K562 (cell line): Measurements from ENCODE around the gene TARS2. TPM values are rescaled to one million over a fixed set of nuclear protein-coding genes. Genes with fewer than 3 reads are reported as not detected.

ENCODE experiments used
- ATF7 ChIP-seq: fragments of 450-650 bp; IDR thresholded peaks from 2 replicates; pipeline ENCODE4 v1.7.1; 2014; ENCODE audit warnings: mild to moderate bottlenecking, moderate library complexity
- CBX8 ChIP-seq: fragments of 200-600 bp; sonication (generic); IDR thresholded peaks from 2 replicates; pipeline ENCODE4 v1.6.1; 2012; ENCODE audit warnings: borderline replicate concordance, mixed run types, low read depth, mild to moderate bottlenecking, moderate library complexity, mixed read lengths, low read length, control low read depth, inconsistent platforms; ENCODE audit not compliant: poor library complexity, severe bottlenecking; ENCODE audit errors: extremely low read depth
- KDM4B ChIP-seq, 2 experiments: fragments of 450-650 bp in 1 of 2; sonication (generic) in 1 of 2; IDR thresholded peaks; 2 replicates each; pipeline ENCODE4 v1.6.1; 2016 to 2017; ENCODE audit warnings: borderline replicate concordance in 2 of 2, antibody characterized with exemption in 1 of 2, low read depth in 1 of 2, mild to moderate bottlenecking in 1 of 2
- NFRKB ChIP-seq: fragments of 450-650 bp; IDR thresholded peaks from 2 replicates; pipeline ENCODE4 v1.6.1; 2016; ENCODE audit warnings: low read depth
- PHF8 ChIP-seq: fragments of 200-600 bp; sonication (generic); IDR thresholded peaks from 2 replicates; pipeline ENCODE4 v1.6.1; 2012; ENCODE audit warnings: mixed run types, mild to moderate bottlenecking, inconsistent platforms, low read length, moderate library complexity, borderline replicate concordance
- POLR2G ChIP-seq: fragments of 200-400 bp; formaldehyde crosslinking; IDR thresholded peaks from 2 replicates; pipeline ENCODE4 v1.6.1; 2017; ENCODE audit warnings: low read depth, mild to moderate bottlenecking, antibody characterized with exemption, low read length, moderate library complexity
- RCOR1 ChIP-seq, 2 experiments: IDR thresholded peaks; 2 replicates each; pipeline ENCODE4 v1.6.1; 2012; ENCODE audit warnings: low read depth in 2 of 2, low read length in 2 of 2, borderline replicate concordance in 1 of 2, improper control_type of control experiment in 1 of 2
- SMARCC2 ChIP-seq: fragments of 450-650 bp; IDR thresholded peaks from 2 replicates; pipeline ENCODE4 v1.6.1; 2017; ENCODE audit warnings: antibody characterized with exemption, moderate library complexity, mild to moderate bottlenecking, low read depth
- TAF1 ChIP-seq: IDR thresholded peaks from 2 replicates; pipeline ENCODE4 v1.6.1; 2011; ENCODE audit warnings: mild to moderate bottlenecking, low read length, moderate library complexity; ENCODE audit not compliant: insufficient read depth, control insufficient read depth, severe bottlenecking; ENCODE audit errors: extremely low read depth
- ZNF3 ChIP-seq: fragments of 250-450 bp; sonication (Bioruptor Pico); IDR thresholded peaks from 2 replicates; pipeline ENCODE4 v1.5.0; 2021; ENCODE audit warnings: mild to moderate bottlenecking, moderate library complexity
- ZNF551 ChIP-seq: fragments of 250-450 bp; sonication (Bioruptor Pico); IDR thresholded peaks from 2 replicates; pipeline ENCODE4 v1.5.0; 2021; ENCODE audit warnings: mild to moderate bottlenecking, moderate library complexity
- polyA plus RNA-seq, 8 experiments: library from polyadenylated mRNA; depleted of rRNA in 4 of 8; stranded (reverse) in 5 of 8; unstranded in 3 of 8; fragments of >200 nt; fragmentation: Nextera tagmentation in 2 of 8; fragmentation: Illumina TruSeq in 1 of 8; extraction: Ambion mirVana in 2 of 8; extraction: Trizol in 1 of 8; gene quantifications; 2 replicates each; pipeline versions ENCODE4 v1.2.1 to v1.2.3, GENCODE V29; 2011 to 2014; ENCODE audit warnings: inconsistent platforms in 1 of 8, missing spikeins in 1 of 8
- total RNA-seq, 7 experiments: library from RNA; depleted of rRNA in 6 of 7; stranded (reverse); fragments of >200 nt in 6 of 7; fragmentation: Illumina TruSeq in 2 of 7; extraction: Trizol in 2 of 7; gene quantifications; 2 replicates each; pipeline versions ENCODE4 v1.2.1 to v1.2.3, GENCODE V29; 2011 to 2021; ENCODE audit warnings: low replicate concordance in 1 of 7
- TF ChIP-seq, protein P1 (sequence below), 2 experiments: fragments of 450-650 bp in 1 of 2; sonication (generic) in 1 of 2; formaldehyde crosslinking in 1 of 2; IDR thresholded peaks; 2 replicates each; pipeline versions ENCODE4 v1.7.1 to v1.9.0; 2016 to 2022; ENCODE audit warnings: inconsistent platforms in 1 of 2, mild to moderate bottlenecking in 1 of 2, missing genetic modification reagents in 1 of 2
- TF ChIP-seq, protein P2 (sequence below): sonication (generic); IDR thresholded peaks from 2 replicates; pipeline ENCODE4 v1.6.1; 2016

The TARS2 gene
- total and polyA plus RNA-seq, 9 of the 15 experiments (the other 6 are each of a cell fraction or from before 2014, with no cell fraction given) = 17.0 to 64.2 (median 39.4) TPM

DNA sequence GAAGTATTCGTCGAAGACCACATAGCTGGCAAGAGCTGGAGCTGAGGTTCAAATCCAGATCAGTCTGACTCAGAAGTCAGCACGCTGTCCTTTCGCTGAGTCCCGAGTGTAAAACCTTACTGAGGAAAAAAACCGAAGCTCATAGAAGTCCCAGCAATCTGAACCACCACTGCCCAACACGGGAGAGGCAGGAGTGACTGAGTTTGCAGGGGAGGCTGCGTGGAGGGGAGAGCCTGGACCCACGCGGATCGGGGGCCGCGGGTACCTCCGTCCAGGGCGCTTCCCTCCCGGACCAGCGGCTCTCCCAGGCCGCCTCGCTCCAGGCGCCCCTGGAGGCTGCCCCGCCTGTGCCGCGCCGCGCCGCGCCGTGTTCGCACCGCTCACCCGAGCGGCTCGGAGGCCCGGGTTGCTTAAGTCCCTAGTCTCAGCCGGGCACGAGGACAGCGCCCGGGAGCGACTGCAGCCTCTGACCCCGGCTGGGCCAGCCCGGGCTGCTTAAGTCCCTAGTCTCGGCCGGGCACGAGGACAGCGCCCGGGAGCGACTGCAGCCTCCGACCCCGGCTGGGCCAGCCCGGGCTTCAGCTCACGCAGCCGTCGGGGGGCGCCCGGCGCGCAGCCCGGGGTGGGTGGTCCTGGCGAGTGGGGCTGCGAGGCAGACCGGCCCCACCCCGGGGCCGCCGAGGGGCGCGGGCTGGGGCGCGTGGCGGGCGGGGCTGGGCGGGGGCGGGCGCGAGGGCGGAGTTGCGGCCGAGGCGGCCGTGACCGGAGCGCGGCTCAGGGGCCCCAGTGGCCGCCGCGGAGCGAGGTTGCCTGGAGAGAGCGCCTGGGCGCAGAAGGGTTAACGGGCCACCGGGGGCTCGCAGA is 61.6 kb downstream of the TARS2 start, which contains the start of gene ADAMTSL4 (continued):
- TF ChIP-seq, protein P1, sequence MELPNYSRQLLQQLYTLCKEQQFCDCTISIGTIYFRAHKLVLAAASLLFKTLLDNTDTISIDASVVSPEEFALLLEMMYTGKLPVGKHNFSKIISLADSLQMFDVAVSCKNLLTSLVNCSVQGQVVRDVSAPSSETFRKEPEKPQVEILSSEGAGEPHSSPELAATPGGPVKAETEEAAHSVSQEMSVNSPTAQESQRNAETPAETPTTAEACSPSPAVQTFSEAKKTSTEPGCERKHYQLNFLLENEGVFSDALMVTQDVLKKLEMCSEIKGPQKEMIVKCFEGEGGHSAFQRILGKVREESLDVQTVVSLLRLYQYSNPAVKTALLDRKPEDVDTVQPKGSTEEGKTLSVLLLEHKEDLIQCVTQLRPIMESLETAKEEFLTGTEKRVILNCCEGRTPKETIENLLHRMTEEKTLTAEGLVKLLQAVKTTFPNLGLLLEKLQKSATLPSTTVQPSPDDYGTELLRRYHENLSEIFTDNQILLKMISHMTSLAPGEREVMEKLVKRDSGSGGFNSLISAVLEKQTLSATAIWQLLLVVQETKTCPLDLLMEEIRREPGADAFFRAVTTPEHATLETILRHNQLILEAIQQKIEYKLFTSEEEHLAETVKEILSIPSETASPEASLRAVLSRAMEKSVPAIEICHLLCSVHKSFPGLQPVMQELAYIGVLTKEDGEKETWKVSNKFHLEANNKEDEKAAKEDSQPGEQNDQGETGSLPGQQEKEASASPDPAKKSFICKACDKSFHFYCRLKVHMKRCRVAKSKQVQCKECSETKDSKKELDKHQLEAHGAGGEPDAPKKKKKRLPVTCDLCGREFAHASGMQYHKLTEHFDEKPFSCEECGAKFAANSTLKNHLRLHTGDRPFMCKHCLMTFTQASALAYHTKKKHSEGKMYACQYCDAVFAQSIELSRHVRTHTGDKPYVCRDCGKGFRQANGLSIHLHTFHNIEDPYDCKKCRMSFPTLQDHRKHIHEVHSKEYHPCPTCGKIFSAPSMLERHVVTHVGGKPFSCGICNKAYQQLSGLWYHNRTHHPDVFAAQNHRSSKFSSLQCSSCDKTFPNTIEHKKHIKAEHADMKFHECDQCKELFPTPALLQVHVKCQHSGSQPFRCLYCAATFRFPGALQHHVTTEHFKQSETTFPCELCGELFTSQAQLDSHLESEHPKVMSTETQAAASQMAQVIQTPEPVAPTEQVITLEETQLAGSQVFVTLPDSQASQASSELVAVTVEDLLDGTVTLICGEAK (IDR thresholded peaks at IDR 0.05) = no peak
- TF ChIP-seq, protein P1 (CRISPR knock-in tag; IDR thresholded peaks at IDR 0.05) = 0 out of 2 replicates have a peak, but pooled peaks have one; percentile 18
- no peak for TF ChIP-seq CBX8
- TF ChIP-seq PHF8 = peak; percentile 74; the same call in 1 of the 2 replicates
- TF ChIP-seq, protein P2, sequence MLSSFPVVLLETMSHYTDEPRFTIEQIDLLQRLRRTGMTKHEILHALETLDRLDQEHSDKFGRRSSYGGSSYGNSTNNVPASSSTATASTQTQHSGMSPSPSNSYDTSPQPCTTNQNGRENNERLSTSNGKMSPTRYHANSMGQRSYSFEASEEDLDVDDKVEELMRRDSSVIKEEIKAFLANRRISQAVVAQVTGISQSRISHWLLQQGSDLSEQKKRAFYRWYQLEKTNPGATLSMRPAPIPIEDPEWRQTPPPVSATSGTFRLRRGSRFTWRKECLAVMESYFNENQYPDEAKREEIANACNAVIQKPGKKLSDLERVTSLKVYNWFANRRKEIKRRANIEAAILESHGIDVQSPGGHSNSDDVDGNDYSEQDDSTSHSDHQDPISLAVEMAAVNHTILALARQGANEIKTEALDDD = no peak
- TF ChIP-seq ZNF3 (CRISPR knock-in tag) = no peak
- peak; percentile 71 for TF ChIP-seq TAF1
- TF ChIP-seq POLR2G = peak; percentile 90
- 0 out of 2 replicates have a peak, but pooled peaks have one; percentile 14 for TF ChIP-seq NFRKB
- TF ChIP-seq RCOR1 (IDR thresholded peaks at IDR 0.05; ENCODE audit: borderline replicate concordance in 1 of 2, low read depth in 2 of 2, low read length in 2 of 2) = peak in 1 of 2 experiments; percentile 15; a peak in 2 of 4 replicates
- no peak for TF ChIP-seq SMARCC2
- TF ChIP-seq ATF7 = peak; percentile 45
- no peak for TF ChIP-seq KDM4B (IDR thresholded peaks at IDR 0.05; ENCODE audit: borderline replicate concordance in 2 of 2, low read depth in 1 of 2)
- no peak for TF ChIP-seq ZNF551
